ENCODE data around the gene CBLN4.

Gene CBLN4

GRCh38 chr20:55978550-55978949 is 26.8 kb downstream of the CBLN4 start:
- no peak overlapping the region for H3K4me3 ChIP-seq (ENCODE audit: low read depth, low read length)
- TF ChIP-seq, protein P1, sequence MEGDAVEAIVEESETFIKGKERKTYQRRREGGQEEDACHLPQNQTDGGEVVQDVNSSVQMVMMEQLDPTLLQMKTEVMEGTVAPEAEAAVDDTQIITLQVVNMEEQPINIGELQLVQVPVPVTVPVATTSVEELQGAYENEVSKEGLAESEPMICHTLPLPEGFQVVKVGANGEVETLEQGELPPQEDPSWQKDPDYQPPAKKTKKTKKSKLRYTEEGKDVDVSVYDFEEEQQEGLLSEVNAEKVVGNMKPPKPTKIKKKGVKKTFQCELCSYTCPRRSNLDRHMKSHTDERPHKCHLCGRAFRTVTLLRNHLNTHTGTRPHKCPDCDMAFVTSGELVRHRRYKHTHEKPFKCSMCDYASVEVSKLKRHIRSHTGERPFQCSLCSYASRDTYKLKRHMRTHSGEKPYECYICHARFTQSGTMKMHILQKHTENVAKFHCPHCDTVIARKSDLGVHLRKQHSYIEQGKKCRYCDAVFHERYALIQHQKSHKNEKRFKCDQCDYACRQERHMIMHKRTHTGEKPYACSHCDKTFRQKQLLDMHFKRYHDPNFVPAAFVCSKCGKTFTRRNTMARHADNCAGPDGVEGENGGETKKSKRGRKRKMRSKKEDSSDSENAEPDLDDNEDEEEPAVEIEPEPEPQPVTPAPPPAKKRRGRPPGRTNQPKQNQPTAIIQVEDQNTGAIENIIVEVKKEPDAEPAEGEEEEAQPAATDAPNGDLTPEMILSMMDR (IDR thresholded peaks at IDR 0.05; ENCODE audit: insufficient read depth, low read depth, low read length, missing control alignments), result no peak
- no peak for DNase-seq (ENCODE audit: low read depth)

GRCh38 chr20:55977690-55978459 is 27.4 kb downstream of the CBLN4 start:
- TF ChIP-seq, protein P1 (IDR thresholded peaks at IDR 0.05; ENCODE audit: insufficient read depth, low read depth, low read length, missing control alignments), result no peak
- DNase-seq (ENCODE audit: low read depth), result no peak
- H3K4me3 ChIP-seq (ENCODE audit: low read depth, low read length), result no peak overlapping the region

- H3K4me3 ChIP-seq (ENCODE audit: low read depth, low read length), result no peak overlapping the region
- TF ChIP-seq, protein P1 (IDR thresholded peaks at IDR 0.05; ENCODE audit: insufficient read depth, low read depth, low read length, missing control alignments), result no peak
- no peak for DNase-seq (ENCODE audit: low read depth)
Measured at GRCh38 chr20:55974491-55975202, 30.7 kb downstream of the CBLN4 start.

- DNase-seq (ENCODE audit: low read depth), result no peak
- no peak overlapping the region for H3K4me3 ChIP-seq (ENCODE audit: low read depth, low read length)
- TF ChIP-seq, protein P1 (IDR thresholded peaks at IDR 0.05; ENCODE audit: insufficient read depth, low read depth, low read length, missing control alignments), result no peak
Measured at GRCh38 chr20:55964790-55965189, 40.5 kb downstream of the CBLN4 start.

GRCh38 chr20:55961376-55962330 is 43.7 kb downstream of the CBLN4 start:
- DNase-seq (ENCODE audit: low read depth), result no peak
- TF ChIP-seq, protein P1 (IDR thresholded peaks at IDR 0.05; ENCODE audit: insufficient read depth, low read depth, low read length, missing control alignments), result no peak
- no peak overlapping the region for H3K4me3 ChIP-seq (ENCODE audit: low read depth, low read length)

GRCh38 chr20:55953201-55953600 is 52.1 kb downstream of the CBLN4 start:
- TF ChIP-seq, protein P1 (IDR thresholded peaks at IDR 0.05; ENCODE audit: insufficient read depth, low read depth, low read length, missing control alignments), result no peak
- DNase-seq (ENCODE audit: low read depth), result no peak
- H3K4me3 ChIP-seq (ENCODE audit: low read depth, low read length), result no peak overlapping the region

All from GM12865 (cell line).